ENCODE results near the gene PRKAR1B. TPM values are rescaled to one million over a fixed set of nuclear protein-coding genes. Genes with fewer than 3 reads are reported as not detected.

The PRKAR1B gene
- total and polyA plus RNA-seq, 2 donors (not counting 1 experiment from before 2014, with no cell fraction given): 4.5 to 8.6 TPM

DNA sequence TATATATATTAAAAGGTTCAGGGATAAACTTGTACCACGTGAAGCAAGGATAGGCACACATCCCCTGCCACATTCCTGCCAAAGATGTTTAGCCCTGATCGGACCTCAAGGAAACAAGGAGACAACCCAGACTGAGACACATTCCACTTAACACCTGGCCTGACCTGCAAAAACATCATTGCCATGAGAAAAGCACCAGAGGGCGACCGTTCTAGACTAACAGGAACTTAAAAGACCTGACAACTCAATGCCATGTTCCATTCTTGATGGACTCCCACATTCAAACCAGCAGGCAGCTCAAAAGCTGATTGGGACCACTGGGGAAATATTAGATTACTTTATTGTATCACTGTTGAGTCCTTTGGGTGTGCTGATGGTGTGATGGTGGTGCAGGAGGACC, 199.4 kb downstream of the PRKAR1B start:
- no peak overlapping the region for H3K27ac ChIP-seq (ENCODE audit: low read length in 2 of 2)
- WGBS (ENCODE audit: insufficient coverage): 100% methylated on average over 3 of the region's 4 CpGs
- ATAC-seq (ENCODE audit: low read depth) (no peak), DNase-seq (no peak)
- H3K4me1 ChIP-seq (ENCODE audit: control insufficient read depth in 2 of 2, insufficient read depth in 2 of 2, low read length in 2 of 2): peaks cover 4 to 11% of the 10 kb centered on the region in 2 donors
- H3K9ac ChIP-seq (ENCODE audit: low read length): no peak overlapping the region
- no peaks in the 10 kb centered on the region for H3K79me2 ChIP-seq (ENCODE audit: control insufficient read depth, insufficient read depth, low read length)
- intact Hi-C loops (cut with micrococcal nuclease): no loop called here
- ChIA-PET CTCF (no interaction called here), POLR2A (no interaction called here)
- no peaks in the 10 kb centered on the region for H4K20me1 ChIP-seq (ENCODE audit: control insufficient read depth, insufficient read depth, low read length, poor library complexity, severe bottlenecking)
- no peak overlapping the region for H2AFZ ChIP-seq (ENCODE audit: insufficient read depth, low read depth, low read length, poor library complexity, severe bottlenecking)
- TF ChIP-seq EZH2 (IDR thresholded peaks at IDR 0.05; ENCODE audit: borderline replicate concordance, insufficient read depth, low read depth, low read length, poor library complexity, severe bottlenecking): no peak
- TF ChIP-seq, protein P1, sequence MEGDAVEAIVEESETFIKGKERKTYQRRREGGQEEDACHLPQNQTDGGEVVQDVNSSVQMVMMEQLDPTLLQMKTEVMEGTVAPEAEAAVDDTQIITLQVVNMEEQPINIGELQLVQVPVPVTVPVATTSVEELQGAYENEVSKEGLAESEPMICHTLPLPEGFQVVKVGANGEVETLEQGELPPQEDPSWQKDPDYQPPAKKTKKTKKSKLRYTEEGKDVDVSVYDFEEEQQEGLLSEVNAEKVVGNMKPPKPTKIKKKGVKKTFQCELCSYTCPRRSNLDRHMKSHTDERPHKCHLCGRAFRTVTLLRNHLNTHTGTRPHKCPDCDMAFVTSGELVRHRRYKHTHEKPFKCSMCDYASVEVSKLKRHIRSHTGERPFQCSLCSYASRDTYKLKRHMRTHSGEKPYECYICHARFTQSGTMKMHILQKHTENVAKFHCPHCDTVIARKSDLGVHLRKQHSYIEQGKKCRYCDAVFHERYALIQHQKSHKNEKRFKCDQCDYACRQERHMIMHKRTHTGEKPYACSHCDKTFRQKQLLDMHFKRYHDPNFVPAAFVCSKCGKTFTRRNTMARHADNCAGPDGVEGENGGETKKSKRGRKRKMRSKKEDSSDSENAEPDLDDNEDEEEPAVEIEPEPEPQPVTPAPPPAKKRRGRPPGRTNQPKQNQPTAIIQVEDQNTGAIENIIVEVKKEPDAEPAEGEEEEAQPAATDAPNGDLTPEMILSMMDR (IDR thresholded peaks at IDR 0.05): no peak
- no peak overlapping the region for H3K4me3 ChIP-seq (ENCODE audit: control extremely low read depth in 1 of 5, extremely low read depth in 1 of 5, insufficient read depth in 1 of 5, low read depth in 2 of 5, low read length in 4 of 5)
- H3K9me3 Mint-ChIP-seq (ENCODE audit: insufficient read depth): no peaks in the 10 kb centered on the region
- H3K27ac Mint-ChIP-seq: no peak overlapping the region
- H3K36me3 ChIP-seq (replicated peaks in 1 of 2; ENCODE audit: control extremely low read depth in 1 of 2, control insufficient read depth in 1 of 2, extremely low read depth in 1 of 2, insufficient read depth in 2 of 2, low read length in 1 of 2): no peaks in the 10 kb centered on the region
- peaks cover 15% of the 10 kb centered on the region for H3K4me1 Mint-ChIP-seq
- H3K4me3 Mint-ChIP-seq: no peak overlapping the region
- H3K9me3 ChIP-seq (ENCODE audit: control extremely low read depth in 1 of 3, control insufficient read depth in 2 of 3, insufficient read depth in 1 of 3, low read length in 2 of 3): peaks cover 0 to 5% (median 0%) of the 10 kb centered on the region in 3 donors
- peaks cover 0 to 16% (median 6%) of the 10 kb centered on the region in 4 experiments for H3K27me3 ChIP-seq (replicated peaks in 1 of 4; ENCODE audit: control extremely low read depth in 1 of 4, control insufficient read depth in 3 of 4, insufficient read depth in 4 of 4, low read length in 3 of 4)
- H3K27me3 Mint-ChIP-seq: peaks cover 6% of the 10 kb centered on the region
- no peak overlapping the region for H3K4me2 ChIP-seq (replicated peaks; ENCODE audit: low read depth, low read length, poor library complexity, severe bottlenecking)

DNA sequence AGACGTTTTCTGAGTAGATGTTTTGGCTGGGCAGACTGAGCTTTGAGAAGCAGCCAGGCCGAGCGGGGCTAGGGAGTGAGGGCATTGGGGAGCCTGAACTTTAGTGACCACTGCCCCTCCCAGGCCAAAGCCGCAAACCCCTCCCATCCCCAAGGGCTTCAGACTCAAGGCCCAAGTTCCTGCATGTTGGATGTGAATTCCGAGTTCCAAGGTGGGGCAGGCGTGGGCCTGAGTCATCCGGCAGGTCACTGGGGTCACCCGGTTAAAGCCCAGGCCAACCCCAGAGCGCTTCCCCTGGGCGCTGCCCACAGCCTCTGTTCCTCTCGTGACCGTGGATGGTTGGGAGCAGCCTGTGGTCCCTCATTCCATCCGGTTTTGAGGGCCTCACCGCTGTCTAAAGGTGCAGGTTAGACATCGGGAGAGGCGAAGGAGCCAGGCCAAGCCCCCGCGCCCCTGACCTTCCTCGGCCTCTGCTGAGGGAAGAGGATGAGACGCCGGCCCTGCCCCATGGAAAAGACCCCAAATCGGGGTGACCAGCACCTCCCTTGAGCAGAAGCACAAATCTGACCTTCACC, 200.5 kb downstream of the PRKAR1B start:
- DNase-seq (no peak), ATAC-seq (ENCODE audit: low read depth) (no peak)
- intact Hi-C loops (cut with micrococcal nuclease): no loop called here
- Histone ChIP-seq H3K4me2 (replicated peaks; ENCODE audit: low read depth, low read length, poor library complexity, severe bottlenecking) (no peak overlapping the region), H4K20me1 (ENCODE audit: control insufficient read depth, insufficient read depth, low read length, poor library complexity, severe bottlenecking) (no peaks in the 10 kb centered on the region), H3K27me3 (replicated peaks in 1 of 4; ENCODE audit: control extremely low read depth in 1 of 4, control insufficient read depth in 3 of 4, insufficient read depth in 4 of 4, low read length in 3 of 4) (peaks cover 0 to 23% (median 7%) of the 10 kb centered on the region in 4 experiments), H2AFZ (ENCODE audit: insufficient read depth, low read depth, low read length, poor library complexity, severe bottlenecking) (no peak overlapping the region), H3K36me3 (replicated peaks in 1 of 2; ENCODE audit: control extremely low read depth in 1 of 2, control insufficient read depth in 1 of 2, extremely low read depth in 1 of 2, insufficient read depth in 2 of 2, low read length in 1 of 2) (no peaks in the 10 kb centered on the region), H3K4me3 (ENCODE audit: control extremely low read depth in 1 of 5, extremely low read depth in 1 of 5, insufficient read depth in 1 of 5, low read depth in 2 of 5, low read length in 4 of 5) (no peak overlapping the region), H3K79me2 (ENCODE audit: control insufficient read depth, insufficient read depth, low read length) (no peaks in the 10 kb centered on the region), H3K9me3 (ENCODE audit: control extremely low read depth in 1 of 3, control insufficient read depth in 2 of 3, insufficient read depth in 1 of 3, low read length in 2 of 3) (peaks cover 0 to 5% (median 0%) of the 10 kb centered on the region in 3 donors), H3K9ac (ENCODE audit: low read length) (no peak overlapping the region), H3K27ac (ENCODE audit: low read length in 2 of 2) (no peak overlapping the region), H3K4me1 (ENCODE audit: control insufficient read depth in 2 of 2, insufficient read depth in 2 of 2, low read length in 2 of 2) (peaks cover 13 to 15% of the 10 kb centered on the region in 2 donors)
- no peak overlapping the region for H3K27ac Mint-ChIP-seq
- H3K9me3 Mint-ChIP-seq (ENCODE audit: insufficient read depth): no peaks in the 10 kb centered on the region
- ChIA-PET CTCF (no interaction called here), POLR2A (no interaction called here)
- no peak for TF ChIP-seq EZH2 (IDR thresholded peaks at IDR 0.05; ENCODE audit: borderline replicate concordance, insufficient read depth, low read depth, low read length, poor library complexity, severe bottlenecking)
- TF ChIP-seq, protein P1 (IDR thresholded peaks at IDR 0.05): no peak
- H3K4me1 Mint-ChIP-seq: peaks cover 12% of the 10 kb centered on the region
- H3K27me3 Mint-ChIP-seq: peaks cover 6% of the 10 kb centered on the region
- no peak overlapping the region for H3K4me3 Mint-ChIP-seq
- WGBS (ENCODE audit: insufficient coverage): 91% methylated on average over 18 of the region's 22 CpGs

Data from B cell (primary cell).